PC-3 (cell line): Measurements from ENCODE around the gene KDM4C. TPM values are rescaled to one million over a fixed set of nuclear protein-coding genes. Genes with fewer than 3 reads are reported as not detected.

Experiments
- ATAC-seq: fragments of 200-7000 bp; cut with Tn5 transposase; 2 replicates; pipeline ENCODE4 v1.9.1; 2020; ENCODE audit warnings: mild to moderate bottlenecking, moderate library complexity
- BruUV-seq: library from RNA; stranded (reverse); fragments of 400-500 nt; replicated peaks from 2 replicates; lab custom pipeline; 2021; lab: Mats Ljungman, UMichigan
- CTCF ChIA-PET: fragments of 300-600 bp; sonication (Branson Sonifier 250); formaldehyde crosslinking; loops from one replicate; lab custom pipeline; 2022; ENCODE audit warnings: antibody characterized with exemption; lab: Charles Lee
- POLR2A ChIA-PET: fragments of 300-600 bp; sonication (Branson Sonifier 250); formaldehyde crosslinking; loops from one replicate; lab custom pipeline; 2022; ENCODE audit warnings: antibody characterized with exemption; ENCODE audit not compliant: unreplicated experiment; lab: Charles Lee
- DNase-seq: peaks from one replicate; pipeline ENCODE4 v3.0.0-alpha.2; 2015
- H2AFZ ChIP-seq: fragments of 300-600 bp; sonication (generic); 2 replicates; pipeline ENCODE4 v1.6.0; 2016; ENCODE audit warnings: antibody characterized with exemption, low read length
- H3F3A ChIP-seq: fragments of 300-600 bp; sonication (generic); one replicate; pipeline ENCODE4 v1.6.0; 2017; ENCODE audit warnings: antibody characterized with exemption, low read length, control low read depth, mild to moderate bottlenecking; ENCODE audit not compliant: unreplicated experiment
- H3K27ac ChIP-seq: fragments of 300-600 bp; sonication (generic); 2 replicates; pipeline ENCODE4 v1.5.1; 2016; ENCODE audit warnings: mild to moderate bottlenecking, low read length
- H3K27me3 ChIP-seq: fragments of 300-600 bp; sonication (generic); 2 replicates; pipeline ENCODE4 v1.6.1; 2016; ENCODE audit warnings: low read length, mixed read lengths
- H3K36me3 ChIP-seq: fragments of 300-600 bp; sonication (generic); 2 replicates; pipeline ENCODE4 v1.6.1; 2016; ENCODE audit warnings: low read depth, mixed run types, low read length, mixed read lengths
- H3K4me1 ChIP-seq: fragments of 300-600 bp; sonication (generic); 2 replicates; pipeline ENCODE4 v1.5.1; 2016; ENCODE audit warnings: low read length; ENCODE audit not compliant: insufficient read depth
- H3K4me2 ChIP-seq: fragments of 300-600 bp; sonication (generic); 2 replicates; pipeline ENCODE4 v1.6.0; 2016; ENCODE audit warnings: low read length
- H3K4me3 ChIP-seq: fragments of 300-600 bp; sonication (generic); 2 replicates; pipeline ENCODE4 v1.5.1; 2016; ENCODE audit warnings: mild to moderate bottlenecking, low read length, mixed read lengths
- H3K79me2 ChIP-seq: fragments of 300-600 bp; sonication (generic); 2 replicates; pipeline ENCODE4 v1.6.1; 2017; ENCODE audit warnings: low read length, mixed read lengths
- H3K9ac ChIP-seq: fragments of 300-600 bp; sonication (generic); 2 replicates; pipeline ENCODE4 v1.6.0; 2016; ENCODE audit warnings: mild to moderate bottlenecking, low read length
- H3K9me2 ChIP-seq: fragments of 300-600 bp; sonication (generic); replicated peaks from 2 replicates; pipeline ENCODE4 v1.6.1; 2016; ENCODE audit warnings: mixed run types, low read length, mixed read lengths
- H3K9me3 ChIP-seq: fragments of 300-600 bp; sonication (generic); 2 replicates; pipeline ENCODE4 v1.6.1; 2016; ENCODE audit warnings: low read length, mixed read lengths
- H4K20me1 ChIP-seq: fragments of 300-600 bp; sonication (generic); 2 replicates; pipeline ENCODE4 v1.6.1; 2016; ENCODE audit warnings: low read length, mixed read lengths
- EZH2 ChIP-seq: fragments of 300-600 bp; sonication (generic); IDR thresholded peaks from one replicate; pipeline ENCODE4 v1.6.1; 2017; ENCODE audit warnings: antibody characterized with exemption, mild to moderate bottlenecking, low read length; ENCODE audit not compliant: unreplicated experiment
- EZH2phosphoT487 ChIP-seq: fragments of 300-600 bp; sonication (generic); IDR thresholded peaks from 2 replicates; pipeline ENCODE4 v1.6.1; 2018; ENCODE audit warnings: mild to moderate bottlenecking, antibody characterized with exemption, low read length, borderline replicate concordance
- intact Hi-C: fragments of 100-400 bp; cut with micrococcal nuclease; formaldehyde crosslinking; loops from 2 replicates; pipeline ENCODE4 v1.9.0; 2023
- total RNA-seq: library from RNA; depleted of rRNA; stranded (reverse); fragments of >200 nt; gene quantifications from 2 replicates; pipeline ENCODE4 v1.2.3, GENCODE V29; 2014
- TF ChIP-seq, protein P1 (sequence below): fragments of 300-600 bp; sonication (generic); conservative IDR thresholded peaks from 2 replicates; pipeline ENCODE4 v1.5.1; 2017; ENCODE audit warnings: antibody characterized with exemption, low read depth, mild to moderate bottlenecking, low read length

The KDM4C gene
- total RNA-seq, 1 experiment from 2014 or later = 27.0 TPM

DNA sequence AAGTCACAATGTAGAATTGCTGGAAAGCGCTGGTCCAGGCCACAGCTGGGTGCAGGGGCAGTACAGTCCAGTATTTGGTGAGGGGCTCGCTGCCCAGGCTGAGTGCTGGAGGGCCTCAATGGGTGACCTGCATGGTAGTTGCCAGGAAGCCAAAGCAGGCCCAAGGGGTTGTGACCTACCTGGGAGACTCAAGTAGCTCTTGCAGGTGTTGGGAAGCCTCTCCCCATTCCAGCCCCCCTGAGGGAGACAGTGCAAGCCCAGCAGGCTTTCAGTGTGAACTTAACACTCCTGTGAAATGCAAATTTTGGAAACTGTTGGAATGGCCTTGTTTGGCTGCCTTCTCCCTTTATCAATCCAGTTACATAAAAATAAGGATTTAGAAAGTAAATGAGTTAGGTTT lies 13.9 kb downstream of the KDM4C start:
- H3K9me3 ChIP-seq = no peaks in the 10 kb centered on the region
- no peak overlapping the region for H3K4me3 ChIP-seq
- intact Hi-C loops = no loop called here
- H3K9me2 ChIP-seq = no peaks in the 10 kb centered on the region
- ATAC-seq = no peak
- no peak overlapping the region for H3K27ac ChIP-seq
- H3K9ac ChIP-seq = no peak overlapping the region
- H3K79me2 ChIP-seq = peaks cover 67% of the 10 kb centered on the region
- H3K4me1 ChIP-seq = no peaks in the 10 kb centered on the region
- H3F3A ChIP-seq = no peaks in the 10 kb centered on the region
- no peaks in the 10 kb centered on the region for H3K36me3 ChIP-seq
- DNase-seq = no peak
- no TSS peak for BruUV-seq
- CTCF ChIA-PET = no interaction called here
- H2AFZ ChIP-seq = no peak overlapping the region
- no peak overlapping the region for H3K4me2 ChIP-seq
- TF ChIP-seq EZH2 (no peak), EZH2phosphoT487 (no peak)
- TF ChIP-seq, protein P1, sequence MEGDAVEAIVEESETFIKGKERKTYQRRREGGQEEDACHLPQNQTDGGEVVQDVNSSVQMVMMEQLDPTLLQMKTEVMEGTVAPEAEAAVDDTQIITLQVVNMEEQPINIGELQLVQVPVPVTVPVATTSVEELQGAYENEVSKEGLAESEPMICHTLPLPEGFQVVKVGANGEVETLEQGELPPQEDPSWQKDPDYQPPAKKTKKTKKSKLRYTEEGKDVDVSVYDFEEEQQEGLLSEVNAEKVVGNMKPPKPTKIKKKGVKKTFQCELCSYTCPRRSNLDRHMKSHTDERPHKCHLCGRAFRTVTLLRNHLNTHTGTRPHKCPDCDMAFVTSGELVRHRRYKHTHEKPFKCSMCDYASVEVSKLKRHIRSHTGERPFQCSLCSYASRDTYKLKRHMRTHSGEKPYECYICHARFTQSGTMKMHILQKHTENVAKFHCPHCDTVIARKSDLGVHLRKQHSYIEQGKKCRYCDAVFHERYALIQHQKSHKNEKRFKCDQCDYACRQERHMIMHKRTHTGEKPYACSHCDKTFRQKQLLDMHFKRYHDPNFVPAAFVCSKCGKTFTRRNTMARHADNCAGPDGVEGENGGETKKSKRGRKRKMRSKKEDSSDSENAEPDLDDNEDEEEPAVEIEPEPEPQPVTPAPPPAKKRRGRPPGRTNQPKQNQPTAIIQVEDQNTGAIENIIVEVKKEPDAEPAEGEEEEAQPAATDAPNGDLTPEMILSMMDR = no peak
- POLR2A ChIA-PET = no interaction called here
- no peaks in the 10 kb centered on the region for H3K27me3 ChIP-seq
- no peaks in the 10 kb centered on the region for H4K20me1 ChIP-seq

DNA sequence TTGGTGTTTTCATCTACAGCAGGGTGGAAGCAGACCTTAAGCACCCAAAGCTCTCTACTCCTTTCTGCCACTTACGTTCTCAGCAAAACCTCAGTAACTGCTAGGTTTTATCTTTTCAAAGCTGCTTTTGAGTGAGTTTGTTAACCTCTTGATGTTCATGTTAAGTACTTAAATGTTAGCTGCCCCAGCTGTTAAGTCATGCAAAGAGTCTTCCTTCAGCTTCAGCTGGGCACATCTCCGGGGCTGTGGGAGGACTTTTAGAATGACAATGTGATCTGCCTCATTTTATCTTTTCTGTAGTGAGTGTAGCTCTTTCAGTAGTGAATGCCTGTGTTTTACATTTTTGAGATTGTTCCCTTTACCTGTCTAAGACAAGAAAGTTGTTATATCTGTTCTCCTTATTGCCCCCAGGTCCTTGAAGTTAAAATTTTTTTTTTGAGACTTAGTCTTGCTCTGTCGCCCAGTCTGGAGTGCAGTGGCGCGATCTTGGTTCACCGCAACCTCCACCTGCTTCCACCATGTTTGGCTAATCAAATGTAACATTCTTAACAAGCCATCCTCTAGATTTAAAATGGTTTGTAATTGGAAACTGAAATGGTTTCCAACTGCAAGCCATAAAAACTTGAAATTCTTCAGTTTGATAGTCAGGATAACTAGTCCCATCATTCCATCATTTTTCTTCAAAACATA lies 19.6 kb downstream of the KDM4C start:
- Histone ChIP-seq H3K9ac (no peak overlapping the region), H2AFZ (no peak overlapping the region), H3F3A (no peaks in the 10 kb centered on the region), H3K4me3 (no peak overlapping the region), H3K79me2 (peaks cover 65% of the 10 kb centered on the region), H4K20me1 (no peaks in the 10 kb centered on the region), H3K27ac (no peak overlapping the region), H3K36me3 (no peaks in the 10 kb centered on the region), H3K4me1 (no peaks in the 10 kb centered on the region), H3K27me3 (no peaks in the 10 kb centered on the region), H3K9me2 (no peaks in the 10 kb centered on the region), H3K4me2 (no peak overlapping the region), H3K9me3 (no peaks in the 10 kb centered on the region)
- BruUV-seq = no TSS peak
- TF ChIP-seq, protein P1 = no peak
- TF ChIP-seq EZH2 (no peak), EZH2phosphoT487 (no peak)
- POLR2A ChIA-PET = no interaction called here
- DNase-seq (no peak), ATAC-seq (no peak)
- CTCF ChIA-PET = no interaction called here
- intact Hi-C loops = no loop called here

DNA sequence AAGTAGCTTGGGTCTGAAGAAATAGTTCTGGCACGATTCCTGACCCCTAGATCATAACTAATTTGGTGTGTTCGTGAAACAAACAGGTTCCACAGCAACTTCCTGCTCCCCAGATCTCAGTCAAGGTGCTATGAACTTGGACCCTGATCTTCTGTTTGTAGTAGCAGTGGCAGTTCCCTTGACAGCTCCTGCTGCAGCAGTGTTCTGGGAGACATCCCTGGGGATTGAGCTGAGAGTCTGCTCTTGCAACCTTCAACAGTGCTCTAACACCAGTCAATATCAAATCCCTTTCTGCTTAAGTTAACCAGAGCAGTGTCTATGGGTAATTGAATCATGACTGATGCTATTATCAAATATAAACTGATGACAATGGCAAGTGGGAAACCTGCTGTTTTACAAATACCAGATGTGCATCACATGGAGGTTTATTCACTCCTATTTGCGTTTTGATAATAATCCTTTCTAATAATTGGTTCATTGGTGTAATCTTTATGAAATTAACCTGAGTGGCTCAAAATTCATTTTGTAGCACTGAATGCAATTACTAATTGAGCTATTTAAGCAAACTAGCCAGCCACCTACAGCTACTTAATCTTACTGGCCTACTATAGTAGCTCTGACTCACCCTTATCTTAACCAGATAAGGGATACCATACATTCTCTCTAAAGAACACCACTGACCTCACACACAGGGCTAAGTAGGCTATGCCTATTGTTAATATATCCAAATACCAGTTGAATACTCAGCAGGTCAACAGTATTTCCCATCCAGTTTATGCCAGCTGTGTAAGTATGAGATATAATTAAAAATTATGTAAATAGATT lies 21.9 kb downstream of the KDM4C start:
- H3K79me2 ChIP-seq = peaks cover 72% of the 10 kb centered on the region

More for the DNA sequence above, 21.9 kb downstream of the KDM4C start:
- TF ChIP-seq, protein P1 = no peak
- TF ChIP-seq EZH2 = no peak
- no peak for TF ChIP-seq EZH2phosphoT487
- no peak overlapping the region for H3K4me3 ChIP-seq
- no TSS peak for BruUV-seq
- ChIA-PET POLR2A (interaction anchor here (0.6 kb wide), 2 partner anchors 18 to 46 kb away, joined by 4 to 12 read pairs; no protein-coding TSS in a partner anchor), CTCF (no interaction called here)
- intact Hi-C loops = no loop called here
- no peaks in the 10 kb centered on the region for H3K9me2 ChIP-seq
- no peaks in the 10 kb centered on the region for H3K27me3 ChIP-seq
- no peaks in the 10 kb centered on the region for H3K36me3 ChIP-seq
- no peak overlapping the region for H3K27ac ChIP-seq
- no peaks in the 10 kb centered on the region for H4K20me1 ChIP-seq
- H3K4me1 ChIP-seq = no peaks in the 10 kb centered on the region
- no peaks in the 10 kb centered on the region for H3F3A ChIP-seq
- DNase-seq (no peak), ATAC-seq (no peak)
- H3K9me3 ChIP-seq = no peaks in the 10 kb centered on the region
- no peak overlapping the region for H3K4me2 ChIP-seq
- no peak overlapping the region for H3K9ac ChIP-seq
- H2AFZ ChIP-seq = no peak overlapping the region
